HG03039 (cell line): ENCODE results near the gene MXD4.

Experiments used
- ATAC-seq: cut with Tn5 transposase; IDR thresholded peaks from one replicate; pipeline ENCODE4 v1.9.1; 2021; ENCODE audit warnings: mild to moderate bottlenecking, moderate library complexity; ENCODE audit not compliant: unreplicated experiment

Gene MXD4

GRCh38 chr4:2252530-2253091, 9.3 kb downstream of the MXD4 start:
- no peak for ATAC-seq

- no peak for ATAC-seq
Measured at GRCh38 chr4:2251795-2252529, 9.9 kb downstream of the MXD4 start.

GRCh38 chr4:2251073-2251794, 10.7 kb downstream of the MXD4 start:
- no peak for ATAC-seq

- ATAC-seq: no peak
Measured at GRCh38 chr4:2250357-2251072, 11.4 kb downstream of the MXD4 start.

- no peak for ATAC-seq
Measured at GRCh38 chr4:2249526-2250356, 12.2 kb downstream of the MXD4 start.

- ATAC-seq: no peak
Measured at GRCh38 chr4:2248821-2249261, 13.1 kb downstream of the MXD4 start.

GRCh38 chr4:2248044-2248780, 13.7 kb downstream of the MXD4 start:
- no peak for ATAC-seq

GRCh38 chr4:2247128-2248043, 14.5 kb downstream of the MXD4 start:
- no peak for ATAC-seq

- ATAC-seq: no peak
Measured at GRCh38 chr4:2246384-2247127, 15.4 kb downstream of the MXD4 start.

- ATAC-seq: no peak
Measured at GRCh38 chr4:2245787-2246275, 16.1 kb downstream of the MXD4 start.

GRCh38 chr4:2245057-2245786, 16.7 kb downstream of the MXD4 start:
- ATAC-seq: no peak

- ATAC-seq: no peak
Measured at GRCh38 chr4:2243681-2244380, 18.1 kb downstream of the MXD4 start.

GRCh38 chr4:2241410-2242353, 20.2 kb downstream of the MXD4 start, which contains the start of the genes HAUS3 and POLN:
Gene HAUS3, minus strand, starts transcription at chr4:2242121. Its CDS starts 1,175 bp downstream, at chr4:2240946.
Gene POLN, minus strand, starts transcription at chr4:2242121. Its CDS starts 12,890 bp downstream, at chr4:2229231.
- ATAC-seq: peak; percentile 83

GRCh38 chr4:2241003-2241402, 20.9 kb downstream of the MXD4 start:
- ATAC-seq: no peak

- ATAC-seq: no peak
Measured at GRCh38 chr4:2236944-2237666, 24.8 kb downstream of the MXD4 start.
